MCF 10A (cell line): ENCODE results near the gene PPP2R3C. TPM values are rescaled to one million over a fixed set of nuclear protein-coding genes. Genes with fewer than 3 reads are reported as not detected.
"Not testable (repeated sequence)": the region's sequence is repeated elsewhere in the genome, so short reads cannot be mapped to it uniquely, and the experiment has no call there.

ENCODE experiments used
- BruUV-seq: library from RNA; stranded (reverse); fragments of 400-500 nt; replicated peaks from 2 replicates; lab custom pipeline; 2021; lab: Mats Ljungman, UMichigan
- CTCF ChIA-PET: fragments of 300-600 bp; sonication (Branson Sonifier 250); formaldehyde crosslinking; extraction: SDS; loops from one replicate; lab custom pipeline; 2021; ENCODE audit warnings: antibody characterized with exemption, inconsistent platforms; lab: Yijun Ruan, JAX
- POLR2A ChIA-PET: fragments of 300-600, 350-650 bp; sonication (Branson Sonifier 250); formaldehyde crosslinking; extraction: SDS; loops from one replicate; lab custom pipeline; 2020; ENCODE audit warnings: antibody characterized with exemption, inconsistent platforms; lab: Yijun Ruan, JAX
- DNase-seq: peaks from one replicate; pipeline ENCODE4 v3.0.0-alpha.2; 2018; ENCODE audit not compliant: unreplicated experiment
- H3K27ac Mint-ChIP-seq: one replicate; pipeline ENCODE4 v1.8.0; 2022; ENCODE audit warnings: mild to moderate bottlenecking, low read depth, mixed read lengths; ENCODE audit not compliant: unreplicated experiment
- H3K27me3 Mint-ChIP-seq: one replicate; pipeline ENCODE4 v1.8.0; 2022; ENCODE audit warnings: mixed read lengths; ENCODE audit not compliant: insufficient read depth, unreplicated experiment
- H3K36me3 Mint-ChIP-seq: one replicate; pipeline ENCODE4 v1.8.0; 2022; ENCODE audit warnings: mild to moderate bottlenecking, moderate library complexity, mixed read lengths; ENCODE audit not compliant: insufficient read depth, unreplicated experiment
- H3K4me1 Mint-ChIP-seq: one replicate; pipeline ENCODE4 v1.8.0; 2022; ENCODE audit warnings: mixed read lengths; ENCODE audit not compliant: insufficient read depth, unreplicated experiment
- H3K4me3 Mint-ChIP-seq: one replicate; pipeline ENCODE4 v1.8.0; 2022; ENCODE audit warnings: mild to moderate bottlenecking, moderate library complexity, mixed read lengths; ENCODE audit not compliant: unreplicated experiment
- H3K9me3 Mint-ChIP-seq: one replicate; pipeline ENCODE4 v1.8.0; 2022; ENCODE audit warnings: mixed read lengths; ENCODE audit not compliant: unreplicated experiment
- intact Hi-C: fragments of 100-400 bp; cut with micrococcal nuclease; formaldehyde crosslinking; loops from 2 replicates; pipeline ENCODE4 v1.14.1; 2022
- total RNA-seq: library from RNA; stranded (reverse); gene quantifications from 2 replicates; pipeline ENCODE4 v1.2.3, GENCODE V29; 2022
- TF ChIP-seq, protein P1 (sequence below): fragments of 200-600 bp; IDR thresholded peaks from one replicate; pipeline ENCODE4 v1.8.0; 2022; ENCODE audit warnings: antibody characterized with exemption, mild to moderate bottlenecking; ENCODE audit not compliant: unreplicated experiment

The PPP2R3C gene
- total RNA-seq, 1 experiment from 2014 or later: 21.6 TPM

DNA sequence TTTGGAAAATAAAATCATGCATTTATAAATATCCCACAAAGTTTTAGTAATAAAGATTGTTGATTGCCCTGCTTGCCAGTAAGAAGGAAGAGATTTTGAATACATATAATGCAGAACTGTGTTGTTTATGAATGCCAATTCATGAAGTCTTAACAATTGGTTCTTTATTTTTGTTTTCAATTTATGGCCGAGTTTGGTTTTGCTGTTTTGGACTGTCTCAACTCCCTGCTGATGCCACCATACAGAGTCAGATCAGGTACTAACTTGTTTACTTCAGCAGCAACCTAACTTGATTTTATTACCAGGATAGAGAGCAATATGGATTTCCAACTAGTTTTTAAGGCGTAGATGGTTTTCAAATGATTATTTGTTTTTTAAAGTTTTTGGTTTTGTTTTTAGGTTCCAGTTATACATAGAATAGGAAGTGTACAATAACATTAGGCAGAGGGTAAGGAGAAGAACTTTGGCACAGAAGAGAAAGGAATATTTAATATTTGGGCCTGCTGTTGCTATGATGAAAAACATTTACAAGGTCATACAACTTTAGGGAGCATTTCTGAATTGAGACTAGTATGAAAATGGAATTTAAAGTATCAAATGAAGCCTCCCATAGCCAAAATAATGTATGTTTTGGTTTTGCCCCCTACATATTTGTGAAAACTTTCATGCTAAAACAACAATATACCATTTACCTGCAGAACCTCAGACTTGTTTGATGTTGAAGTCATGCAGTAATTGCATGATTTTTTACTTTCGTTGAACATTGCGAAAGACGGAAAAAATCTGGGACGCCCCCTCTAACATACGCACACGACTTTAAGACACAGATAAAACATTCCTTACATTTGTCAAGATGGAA lies 76.6 kb downstream of the PPP2R3C start:
- peak overlapping the region; percentile 94 for H3K4me3 Mint-ChIP-seq
- TF ChIP-seq, protein P1, sequence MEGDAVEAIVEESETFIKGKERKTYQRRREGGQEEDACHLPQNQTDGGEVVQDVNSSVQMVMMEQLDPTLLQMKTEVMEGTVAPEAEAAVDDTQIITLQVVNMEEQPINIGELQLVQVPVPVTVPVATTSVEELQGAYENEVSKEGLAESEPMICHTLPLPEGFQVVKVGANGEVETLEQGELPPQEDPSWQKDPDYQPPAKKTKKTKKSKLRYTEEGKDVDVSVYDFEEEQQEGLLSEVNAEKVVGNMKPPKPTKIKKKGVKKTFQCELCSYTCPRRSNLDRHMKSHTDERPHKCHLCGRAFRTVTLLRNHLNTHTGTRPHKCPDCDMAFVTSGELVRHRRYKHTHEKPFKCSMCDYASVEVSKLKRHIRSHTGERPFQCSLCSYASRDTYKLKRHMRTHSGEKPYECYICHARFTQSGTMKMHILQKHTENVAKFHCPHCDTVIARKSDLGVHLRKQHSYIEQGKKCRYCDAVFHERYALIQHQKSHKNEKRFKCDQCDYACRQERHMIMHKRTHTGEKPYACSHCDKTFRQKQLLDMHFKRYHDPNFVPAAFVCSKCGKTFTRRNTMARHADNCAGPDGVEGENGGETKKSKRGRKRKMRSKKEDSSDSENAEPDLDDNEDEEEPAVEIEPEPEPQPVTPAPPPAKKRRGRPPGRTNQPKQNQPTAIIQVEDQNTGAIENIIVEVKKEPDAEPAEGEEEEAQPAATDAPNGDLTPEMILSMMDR: no peak
- no peaks in the 10 kb centered on the region for H3K9me3 Mint-ChIP-seq
- intact Hi-C loops: loop anchor here (5.0 kb wide), 1 partner anchor 167 kb away; no protein-coding TSS in a partner anchor
- peak overlapping the region; percentile 98 for H3K27ac Mint-ChIP-seq
- peaks cover 19% of the 10 kb centered on the region for H3K4me1 Mint-ChIP-seq
- H3K27me3 Mint-ChIP-seq: no peaks in the 10 kb centered on the region
- ChIA-PET CTCF (interaction anchor here (0.6 to 2.3 kb wide), 2 partner anchors 259 to 376 kb away, joined by 3 to 11 read pairs; no protein-coding TSS in a partner anchor), POLR2A (interaction anchor here (0.7 to 4.6 kb wide), 26 partner anchors 11 to 383 kb away, joined by 3 to 104 read pairs (median 5); partner anchors contain the start of genes BAZ1A, NFKBIA, PPP2R3C and PRORP)
- no peak for DNase-seq
- BruUV-seq: TSS peak; percentile 86
- no peaks in the 10 kb centered on the region for H3K36me3 Mint-ChIP-seq

DNA sequence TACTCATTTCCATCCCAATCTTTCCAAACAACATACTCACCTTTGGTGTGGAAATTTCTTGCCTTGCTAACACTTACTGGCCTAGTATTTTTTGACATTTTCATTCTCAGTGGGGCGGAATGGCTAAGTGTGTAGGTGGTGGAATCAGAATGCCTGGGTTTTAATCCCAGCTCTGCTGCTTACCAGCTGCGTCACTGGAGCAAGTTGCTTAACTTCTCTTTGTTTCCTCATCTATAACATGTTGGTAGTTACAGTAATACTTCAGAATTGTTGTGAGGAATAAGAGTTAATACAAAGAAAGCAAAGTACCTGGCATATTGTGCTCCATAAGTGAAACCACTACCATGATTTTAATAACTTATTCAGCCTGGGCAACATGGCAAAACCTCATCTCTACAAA lies 78.7 kb downstream of the PPP2R3C start:
- Mint-ChIP-seq H3K36me3 (no peaks in the 10 kb centered on the region), H3K4me1 (peaks cover 13% of the 10 kb centered on the region), H3K9me3 (no peaks in the 10 kb centered on the region), H3K27me3 (no peaks in the 10 kb centered on the region), H3K27ac (peak overlapping the region; percentile 73), H3K4me3 (no peak overlapping the region)
- TF ChIP-seq, protein P1: no peak
- ChIA-PET POLR2A (interaction anchor here (0.6 to 2.2 kb wide), 9 partner anchors 11 to 361 kb away, joined by 3 to 22 read pairs (median 4); partner anchors contain the start of genes BAZ1A, PPP2R3C and SRP54), CTCF (interaction anchor here (0.6 to 1.4 kb wide), 5 partner anchors 96 to 605 kb away, joined by 3 to 6 read pairs (median 3); no protein-coding TSS in a partner anchor)
- peak; percentile 4 for DNase-seq
- no TSS peak for BruUV-seq
- intact Hi-C loops: no loop called here

DNA sequence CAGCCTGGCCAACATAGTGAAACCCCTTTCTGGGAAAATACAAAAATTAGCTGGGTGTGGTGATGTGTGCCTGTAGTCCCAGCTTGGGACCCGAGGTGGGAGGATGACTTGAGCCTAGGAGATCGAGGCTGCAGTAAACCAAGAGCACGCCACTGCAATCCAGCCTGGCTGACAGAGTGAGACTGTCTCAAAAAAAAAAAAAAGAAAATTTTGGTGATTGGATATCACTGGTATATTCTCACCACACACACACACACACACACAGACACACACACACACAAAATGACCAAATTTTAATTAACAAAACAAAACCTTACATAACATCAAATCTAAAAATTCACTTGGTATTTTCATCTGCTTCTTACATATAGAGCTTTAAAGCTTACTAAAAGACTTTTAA lies 79.2 kb downstream of the PPP2R3C start:
- BruUV-seq: no TSS peak
- ChIA-PET CTCF (interaction anchor here (0.6 to 1.4 kb wide), 5 partner anchors 97 to 606 kb away, joined by 3 to 6 read pairs (median 4); no protein-coding TSS in a partner anchor), POLR2A (interaction anchor here (0.6 to 2.2 kb wide), 10 partner anchors 11 to 318 kb away, joined by 3 to 22 read pairs (median 4); partner anchors contain the start of genes BAZ1A, PPP2R3C and SRP54)
- intact Hi-C loops: no loop called here
- peaks cover 10% of the 10 kb centered on the region for H3K4me1 Mint-ChIP-seq
- H3K27ac Mint-ChIP-seq: peak overlapping the region; percentile 73
- H3K36me3 Mint-ChIP-seq: no peaks in the 10 kb centered on the region
- TF ChIP-seq, protein P1: no peak
- H3K27me3 Mint-ChIP-seq: no peaks in the 10 kb centered on the region
- no peak overlapping the region for H3K4me3 Mint-ChIP-seq
- H3K9me3 Mint-ChIP-seq: no peaks in the 10 kb centered on the region
- no peak for DNase-seq

DNA sequence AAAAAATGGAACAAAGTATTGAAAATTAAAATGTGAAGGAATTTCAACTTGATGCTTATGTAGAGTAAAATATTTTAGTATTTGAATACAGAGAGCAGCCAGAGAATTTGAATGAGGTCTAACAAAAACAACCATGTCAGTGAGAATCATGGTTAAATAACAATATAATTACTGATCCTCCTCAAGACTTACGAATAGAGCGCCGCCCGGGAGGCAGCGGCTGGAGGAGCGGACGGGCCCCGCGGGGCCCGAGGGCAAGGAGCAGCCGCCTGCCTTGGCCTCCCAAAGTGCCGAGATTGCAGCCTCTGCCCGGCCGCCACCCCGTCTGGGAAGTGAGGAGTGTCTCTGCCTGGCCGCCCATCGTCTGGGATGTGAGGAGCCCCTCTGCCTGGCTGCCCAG lies 83.5 kb downstream of the PPP2R3C start:
- intact Hi-C loops, CTCF ChIA-PET, H3K9me3 Mint-ChIP-seq, H3K27me3 Mint-ChIP-seq, DNase-seq, H3K4me1 Mint-ChIP-seq, H3K27ac Mint-ChIP-seq, BruUV-seq, H3K4me3 Mint-ChIP-seq: not testable (repeated sequence)
- peaks cover 12% of the 10 kb centered on the region for H3K36me3 Mint-ChIP-seq
- POLR2A ChIA-PET: interaction anchor here (0.9 kb wide), 1 partner anchor 55 kb away, joined by 3 read pairs; no protein-coding TSS in a partner anchor

Other genes with a start within 250 kb of the PPP2R3C start
- gene BAZ1A, start 246.6 kb downstream of the PPP2R3C start, total RNA-seq: 33.3 and 44.6 TPM in 2 replicates
- 77.4 and 108 TPM in 2 replicates for gene SRP54, start 139.0 kb downstream of the PPP2R3C start, total RNA-seq
- 73.9 and 74.6 TPM in 2 replicates for gene FAM177A1, start 75.7 kb downstream of the PPP2R3C start, total RNA-seq
- 27.9 and 30.5 TPM in 2 replicates for gene PRORP, start 562 bp upstream of the PPP2R3C start, total RNA-seq
- 260 and 322 TPM in 2 replicates for gene PSMA6, start 170.4 kb upstream of the PPP2R3C start, total RNA-seq